Gastrocnemius medialis (tissue), 4 donors: ENCODE measurements around the gene SERTAD4.

Experiments
- CTCF ChIP-seq, 5 experiments: fragments of 450-650 bp in 3 of 5; fragments of 200-600 bp in 2 of 5; sonication (generic) in 2 of 5; IDR thresholded peaks in 4 of 5; conservative IDR thresholded peaks in 1 of 5; 1 replicate in 4 of 5; 2 replicates in 1 of 5; pipeline ENCODE4 v1.5.1; 2016 to 2019; ENCODE audit warnings: antibody characterized with exemption in 5 of 5, mild to moderate bottlenecking in 3 of 5, moderate library complexity in 3 of 5
- POLR2A ChIP-seq, 2 donors: fragments of 450-650 bp; IDR thresholded peaks; one replicate each; pipeline ENCODE4 v1.6.1; 2017; ENCODE audit warnings: antibody characterized with exemption in 2 of 2, mild to moderate bottlenecking in 2 of 2, moderate library complexity in 2 of 2

GRCh38 chr1:210236840-210237409 lies 4.3 kb downstream of the SERTAD4 start:
- TF ChIP-seq CTCF (IDR thresholded peaks at IDR 0.05 in 4 of 5, conservative IDR thresholded peaks at IDR 0.05 in 1 of 5) (no peak), POLR2A (IDR thresholded peaks at IDR 0.05) (no peak)
